GM12801 (cell line): ENCODE data around the gene YAP1.

ENCODE experiments used
- TF ChIP-seq, protein P1 (sequence below): IDR thresholded peaks from one replicate; pipeline ENCODE4 v1.5.1; 2011; ENCODE audit warnings: control low read depth; ENCODE audit not compliant: insufficient read length; ENCODE audit errors: extremely low read depth

The YAP1 gene

DNA sequence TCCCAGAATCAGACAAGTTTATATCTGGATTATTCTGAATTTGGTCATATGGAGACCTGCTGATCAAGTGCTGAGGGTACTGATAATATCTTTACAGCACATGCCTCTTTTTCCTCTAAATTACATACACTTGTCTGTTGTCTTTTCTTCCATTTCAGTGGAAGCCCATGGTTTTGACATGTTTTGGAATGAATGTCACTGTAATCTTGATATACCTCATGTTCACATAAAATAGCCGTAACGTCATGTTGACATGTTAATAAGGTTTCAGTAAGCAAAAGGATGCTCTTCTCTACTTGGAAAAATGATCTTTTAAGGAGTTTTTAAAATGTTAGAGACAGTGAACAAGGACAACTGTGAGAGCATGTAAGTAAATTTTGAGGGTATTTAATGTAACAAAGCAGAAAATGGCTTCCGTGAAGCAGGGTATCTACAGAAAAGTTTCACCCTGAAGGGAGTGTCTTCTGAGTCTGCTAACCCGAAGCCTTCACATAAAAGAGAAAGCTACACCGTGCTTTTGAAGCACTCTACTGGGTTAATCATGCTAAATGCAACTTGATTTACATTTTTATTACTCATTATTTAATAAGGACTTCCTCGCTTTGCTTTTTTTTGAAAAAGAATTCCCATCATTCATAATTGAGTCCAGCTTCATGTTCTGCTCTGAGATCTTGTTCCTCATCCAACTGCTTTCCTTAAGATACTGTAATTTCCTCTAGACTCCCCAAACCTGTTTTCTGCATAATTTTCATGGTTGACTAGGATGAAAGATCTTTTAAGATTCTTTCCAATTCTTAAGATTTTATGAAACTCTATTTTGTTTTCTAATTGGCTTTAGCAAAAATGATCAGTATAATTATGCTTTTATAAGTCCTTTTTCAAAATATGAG lies 56.2 kb downstream of the YAP1 start:
- TF ChIP-seq, protein P1, sequence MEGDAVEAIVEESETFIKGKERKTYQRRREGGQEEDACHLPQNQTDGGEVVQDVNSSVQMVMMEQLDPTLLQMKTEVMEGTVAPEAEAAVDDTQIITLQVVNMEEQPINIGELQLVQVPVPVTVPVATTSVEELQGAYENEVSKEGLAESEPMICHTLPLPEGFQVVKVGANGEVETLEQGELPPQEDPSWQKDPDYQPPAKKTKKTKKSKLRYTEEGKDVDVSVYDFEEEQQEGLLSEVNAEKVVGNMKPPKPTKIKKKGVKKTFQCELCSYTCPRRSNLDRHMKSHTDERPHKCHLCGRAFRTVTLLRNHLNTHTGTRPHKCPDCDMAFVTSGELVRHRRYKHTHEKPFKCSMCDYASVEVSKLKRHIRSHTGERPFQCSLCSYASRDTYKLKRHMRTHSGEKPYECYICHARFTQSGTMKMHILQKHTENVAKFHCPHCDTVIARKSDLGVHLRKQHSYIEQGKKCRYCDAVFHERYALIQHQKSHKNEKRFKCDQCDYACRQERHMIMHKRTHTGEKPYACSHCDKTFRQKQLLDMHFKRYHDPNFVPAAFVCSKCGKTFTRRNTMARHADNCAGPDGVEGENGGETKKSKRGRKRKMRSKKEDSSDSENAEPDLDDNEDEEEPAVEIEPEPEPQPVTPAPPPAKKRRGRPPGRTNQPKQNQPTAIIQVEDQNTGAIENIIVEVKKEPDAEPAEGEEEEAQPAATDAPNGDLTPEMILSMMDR: no peak

DNA sequence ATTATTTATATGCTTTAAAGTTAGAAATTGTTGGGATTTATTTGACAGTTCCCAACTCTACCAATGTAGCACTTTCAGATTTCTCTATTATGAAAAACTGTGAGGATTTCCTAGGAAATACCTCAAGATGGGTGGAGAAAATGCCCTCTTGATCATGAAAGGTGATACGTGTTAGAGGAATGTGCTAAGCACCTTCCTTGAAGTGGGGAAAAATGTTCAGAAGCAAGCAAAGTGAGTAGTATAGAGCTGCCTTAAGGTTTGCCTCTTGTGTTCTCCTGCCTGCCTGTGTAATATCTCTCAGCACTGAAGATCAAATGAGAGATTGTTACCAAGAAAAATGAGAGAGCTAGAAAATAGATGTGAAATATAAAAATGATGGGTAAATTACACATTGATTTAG lies 58.2 kb downstream of the YAP1 start:
- TF ChIP-seq, protein P1: no peak

DNA sequence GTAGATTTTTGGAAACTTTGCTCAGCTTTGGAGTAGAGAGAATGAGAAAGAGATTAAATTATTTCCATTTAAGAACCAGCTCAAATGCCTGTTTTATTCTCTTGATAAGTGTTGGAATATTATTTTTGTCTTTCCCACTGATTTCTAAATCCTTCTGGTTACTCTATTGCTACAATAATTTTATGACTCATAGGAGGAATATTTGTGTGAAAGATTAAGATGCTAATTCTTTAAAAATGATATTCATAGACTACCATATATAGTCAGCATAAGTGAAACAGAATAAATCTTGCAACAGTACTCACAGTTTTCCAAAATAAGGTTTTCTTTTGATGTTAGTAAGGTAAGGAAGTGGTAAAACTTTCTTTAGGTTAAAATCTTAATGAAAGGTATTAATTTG lies 60.9 kb downstream of the YAP1 start:
- TF ChIP-seq, protein P1: no peak

DNA sequence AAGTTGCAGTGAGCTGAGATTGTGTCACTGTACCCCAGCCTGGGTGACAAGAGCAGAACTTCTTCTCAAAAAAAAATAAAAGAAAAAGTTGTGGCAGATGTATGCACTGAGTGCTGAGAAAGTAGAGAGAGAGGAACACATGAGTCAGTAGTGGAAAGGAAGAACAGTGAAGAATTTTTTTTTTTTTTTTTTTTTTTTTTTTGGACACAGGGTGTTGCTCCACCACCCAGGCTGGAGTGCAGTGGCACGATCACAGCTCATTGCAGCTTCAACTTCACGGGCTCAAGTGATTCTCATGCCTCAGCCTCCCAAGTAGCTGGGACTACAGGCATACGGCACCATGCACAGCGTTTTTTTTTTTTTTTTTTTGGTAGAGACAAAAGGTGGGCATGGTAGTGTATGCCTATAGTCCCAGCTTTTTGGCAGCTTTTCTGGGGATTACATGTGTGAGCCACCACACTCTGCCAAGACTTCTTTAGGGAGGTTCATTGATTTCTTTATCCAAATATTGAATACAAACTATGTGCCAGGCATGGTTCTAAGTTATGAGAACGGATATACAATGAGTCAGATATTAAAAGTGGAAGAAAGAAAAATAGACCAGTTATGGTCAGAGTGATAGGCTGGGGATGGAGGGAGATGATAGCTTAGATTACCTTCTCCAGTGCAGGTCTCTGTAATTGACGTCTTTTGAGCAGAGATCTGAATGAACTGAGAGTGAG lies 62.0 kb downstream of the YAP1 start:
- TF ChIP-seq, protein P1: no peak

DNA sequence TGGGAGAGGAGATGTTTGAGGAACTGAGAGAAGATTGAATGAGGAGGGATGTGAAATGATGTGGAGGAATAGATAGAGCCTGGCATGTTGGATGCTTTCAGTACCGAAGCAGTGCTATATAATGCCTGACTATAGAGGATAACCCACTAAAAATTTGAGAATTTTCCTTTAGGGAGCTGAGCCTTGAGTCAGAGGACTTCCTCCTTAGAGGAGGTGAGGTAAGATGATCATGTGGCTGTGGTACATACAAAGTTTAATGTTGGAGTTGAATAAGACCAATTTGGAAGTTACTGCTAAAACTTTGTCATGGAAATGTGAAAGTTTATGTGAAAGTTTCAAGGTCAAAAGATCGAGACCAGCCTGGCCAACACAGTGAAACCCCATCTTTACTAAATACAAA lies 66.9 kb downstream of the YAP1 start:
- TF ChIP-seq, protein P1: no peak

DNA sequence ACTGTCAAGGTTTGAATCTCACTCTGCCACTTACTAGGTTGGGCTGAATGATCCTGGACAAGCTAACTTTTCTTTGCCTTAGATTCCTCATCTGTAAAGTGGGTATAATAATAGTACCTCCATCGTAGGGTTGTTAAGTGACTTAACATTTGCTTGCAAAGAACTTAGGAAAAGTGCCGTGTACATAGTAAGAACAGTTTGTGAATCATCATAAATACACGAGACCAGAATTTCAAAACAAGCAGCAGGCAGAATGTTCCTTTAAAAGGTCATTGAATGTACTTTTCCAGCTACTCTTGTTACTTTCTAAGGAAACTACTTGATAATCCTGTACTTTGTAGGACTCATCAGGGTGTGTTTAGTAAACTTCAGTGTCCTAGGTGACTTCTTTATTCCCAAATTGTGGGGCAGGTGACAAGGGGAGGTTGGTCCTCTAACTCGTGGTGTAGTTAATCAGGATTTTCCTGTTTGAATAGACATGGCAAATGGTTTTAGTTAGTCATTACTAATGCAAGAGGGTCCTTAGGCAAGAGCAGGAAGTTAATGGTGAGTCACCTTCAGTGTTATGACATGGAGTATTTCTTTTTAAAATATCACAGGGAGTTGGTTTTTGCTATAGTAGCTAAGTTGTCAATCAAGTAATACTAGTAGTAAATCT lies 67.9 kb downstream of the YAP1 start:
- TF ChIP-seq, protein P1: no peak

DNA sequence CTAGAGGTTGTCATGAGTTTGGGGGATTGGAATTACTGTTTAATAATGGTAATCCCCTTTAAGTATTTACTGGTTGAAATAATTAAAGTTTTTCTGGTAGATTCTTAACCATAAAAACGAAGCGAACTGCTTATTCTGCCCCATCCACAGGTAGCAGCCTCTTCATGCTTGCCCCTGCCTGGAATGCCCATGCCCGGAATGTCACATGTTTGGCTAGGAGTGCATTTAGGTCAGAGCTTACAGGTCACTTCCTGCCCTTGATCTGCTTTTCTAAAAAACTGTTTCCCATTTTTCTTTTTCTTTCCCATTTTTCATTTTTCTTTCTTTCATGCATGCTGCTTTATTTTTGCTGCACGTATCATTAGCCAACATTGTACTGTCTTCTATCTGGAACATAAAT lies 69.1 kb downstream of the YAP1 start:
- TF ChIP-seq, protein P1: no peak
